Large intestine (tissue), 3 donors: ENCODE data around the gene PJVK. TPM values are rescaled to one million over a fixed set of nuclear protein-coding genes. Genes with fewer than 3 reads are reported as not detected.

ENCODE experiments used
- DNase-seq, 2 donors: peaks; one replicate each; pipeline versions ENCODE4 v3.0.0 to v3.0.0-alpha.2; 2013
- H3K27ac ChIP-seq: one replicate; pipeline ENCODE4 v1.5.1; 2013; ENCODE audit warnings: low read length
- H3K27me3 ChIP-seq: 2 replicates; pipeline ENCODE4 v1.6.1; 2013; ENCODE audit warnings: low read length; ENCODE audit not compliant: control insufficient read depth, insufficient read depth
- H3K36me3 ChIP-seq: 2 replicates; pipeline ENCODE4 v1.6.1; 2013; ENCODE audit warnings: low read length; ENCODE audit not compliant: control insufficient read depth, insufficient read depth
- H3K4me1 ChIP-seq: one replicate; pipeline ENCODE4 v1.6.1; 2013; ENCODE audit warnings: low read length; ENCODE audit not compliant: control insufficient read depth, insufficient read depth
- H3K4me3 ChIP-seq: one replicate; pipeline ENCODE4 v1.5.1; 2013; ENCODE audit warnings: low read length
- H3K9me3 ChIP-seq: one replicate; pipeline ENCODE4 v1.6.1; 2013; ENCODE audit warnings: mild to moderate bottlenecking, low read depth, low read length, moderate library complexity; ENCODE audit not compliant: control insufficient read depth
- WGBS: methylation state at CpG from one replicate; pipeline ENCODE4 v1.1.5; 2013; ENCODE audit warnings: low lambda C conversion rate; ENCODE audit not compliant: insufficient coverage; 5-methylcytosine and 5-hydroxymethylcytosine counted together
- polyA plus RNA-seq: library from polyadenylated mRNA; unstranded; fragments of 120-200 nt; gene quantifications from one replicate; pipeline ENCODE4 v1.2.1, GENCODE V29; 2013

Gene PJVK
- polyA plus RNA-seq, 1 donor, result 6.5 TPM

- H3K27me3 ChIP-seq, result no peaks in the 10 kb centered on the region
- H3K36me3 ChIP-seq, result peaks cover 38% of the 10 kb centered on the region
- H3K9me3 ChIP-seq, result no peaks in the 10 kb centered on the region
- H3K27ac ChIP-seq, result no peak overlapping the region
- WGBS, result 80% methylated on average over 2 of the region's 4 CpGs
- no peaks in the 10 kb centered on the region for H3K4me1 ChIP-seq
- no peak overlapping the region for H3K4me3 ChIP-seq
- no peak for DNase-seq
These were observed 51.6 kb downstream of the PJVK start for GRCh38 chr2:178502751-178503150.

GRCh38 chr2:178506101-178506500 lies 54.9 kb downstream of the PJVK start:
- H3K27me3 ChIP-seq, result no peaks in the 10 kb centered on the region
- H3K4me3 ChIP-seq, result no peak overlapping the region
- 100% methylated on average over 1 of the region's 1 CpG for WGBS
- no peak overlapping the region for H3K27ac ChIP-seq
- no peaks in the 10 kb centered on the region for H3K9me3 ChIP-seq
- peaks cover 27% of the 10 kb centered on the region for H3K36me3 ChIP-seq
- no peak for DNase-seq
- no peaks in the 10 kb centered on the region for H3K4me1 ChIP-seq

- DNase-seq, result peak in 1 of 2 donors; percentile 49
- 33% methylated on average over 1 of the region's 2 CpGs for WGBS
- no peak overlapping the region for H3K27ac ChIP-seq
- H3K36me3 ChIP-seq, result peaks cover 24% of the 10 kb centered on the region
- no peaks in the 10 kb centered on the region for H3K27me3 ChIP-seq
- H3K9me3 ChIP-seq, result no peaks in the 10 kb centered on the region
- no peak overlapping the region for H3K4me3 ChIP-seq
- no peaks in the 10 kb centered on the region for H3K4me1 ChIP-seq
These were observed 55.3 kb downstream of the PJVK start for GRCh38 chr2:178506524-178506923.

GRCh38 chr2:178506949-178507348 lies 55.8 kb downstream of the PJVK start:
- WGBS, result 75% methylated on average over 1 of the region's 1 CpG
- H3K36me3 ChIP-seq, result peaks cover 24% of the 10 kb centered on the region
- no peaks in the 10 kb centered on the region for H3K9me3 ChIP-seq

GRCh38 chr2:178508646-178509045 lies 57.5 kb downstream of the PJVK start:
- no peak for DNase-seq
- no peak overlapping the region for H3K4me3 ChIP-seq
- H3K9me3 ChIP-seq, result no peaks in the 10 kb centered on the region
- peaks cover 23% of the 10 kb centered on the region for H3K36me3 ChIP-seq
- H3K27me3 ChIP-seq, result no peaks in the 10 kb centered on the region
- no peak overlapping the region for H3K27ac ChIP-seq
- no peaks in the 10 kb centered on the region for H3K4me1 ChIP-seq
- 100% methylated on average over 1 of the region's 2 CpGs for WGBS

More at GRCh38 chr2:178506949-178507348, 55.8 kb downstream of the PJVK start:
- H3K27me3 ChIP-seq, result no peaks in the 10 kb centered on the region
- DNase-seq, result no peak
- H3K4me1 ChIP-seq, result no peaks in the 10 kb centered on the region
- H3K4me3 ChIP-seq, result no peak overlapping the region
- H3K27ac ChIP-seq, result no peak overlapping the region

GRCh38 chr2:178510384-178510783 lies 59.2 kb downstream of the PJVK start:
- WGBS, result no CpG with 5 or more reads among the region's 6 CpGs
- H3K27ac ChIP-seq, result no peak overlapping the region
- DNase-seq, result no peak
- H3K4me1 ChIP-seq, result no peaks in the 10 kb centered on the region
- no peak overlapping the region for H3K4me3 ChIP-seq
- H3K36me3 ChIP-seq, result peaks cover 26% of the 10 kb centered on the region
- H3K9me3 ChIP-seq, result no peaks in the 10 kb centered on the region
- no peaks in the 10 kb centered on the region for H3K27me3 ChIP-seq

Other genes with a start within 250 kb of the PJVK start
- gene PRKRA, start 203 bp upstream of the PJVK start, polyA plus RNA-seq, result 45.1 TPM
- gene FKBP7, start 27.2 kb downstream of the PJVK start, polyA plus RNA-seq, result 21.6 TPM
- gene PLEKHA3, start 29.1 kb downstream of the PJVK start, polyA plus RNA-seq, result 12.9 TPM